Activated T-helper 1 cell treated with anti-CD3 and anti-CD28 coated beads, Interleukin-2, amount 50 U/mL, for 16 hours (primary cell): ENCODE data around the gene POU6F1.

Experiments
- DNase-seq, 2 donors: peaks; one replicate each; pipeline ENCODE4 v3.0.0-alpha.2; 2020; ENCODE audit warnings: low read depth in 1 of 2, low spot score in 1 of 2

POU6F1 gene

DNA sequence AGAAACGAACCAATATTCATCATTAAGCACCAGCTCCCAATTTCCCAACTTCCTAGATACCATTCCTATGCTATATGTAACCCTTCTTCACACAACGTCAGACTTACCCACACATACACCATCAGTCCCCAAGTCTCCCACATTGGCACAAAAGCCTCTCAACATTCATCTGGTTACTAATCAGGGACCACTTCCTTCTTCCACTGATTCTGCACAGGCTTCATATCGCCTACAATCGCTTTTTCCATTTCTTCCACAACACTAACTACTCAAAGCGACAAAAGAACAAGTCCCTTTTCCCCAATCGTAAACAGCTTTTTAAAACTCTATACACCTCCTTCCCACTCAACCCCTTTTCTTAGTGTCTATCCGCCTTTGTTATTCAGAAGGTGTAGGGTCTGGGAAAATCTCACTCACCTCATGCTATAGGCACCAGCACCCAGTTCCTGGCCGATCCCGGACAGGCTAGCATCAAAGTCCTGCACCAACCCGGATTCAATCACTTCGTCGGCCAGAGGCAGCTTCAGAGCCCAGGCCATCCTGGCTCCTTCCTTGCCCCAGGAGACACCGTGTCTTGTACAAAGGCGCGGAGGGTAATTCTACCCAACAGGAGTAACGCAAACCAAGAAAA, 45.9 kb downstream of the POU6F1 start:
- no peak for DNase-seq

DNA sequence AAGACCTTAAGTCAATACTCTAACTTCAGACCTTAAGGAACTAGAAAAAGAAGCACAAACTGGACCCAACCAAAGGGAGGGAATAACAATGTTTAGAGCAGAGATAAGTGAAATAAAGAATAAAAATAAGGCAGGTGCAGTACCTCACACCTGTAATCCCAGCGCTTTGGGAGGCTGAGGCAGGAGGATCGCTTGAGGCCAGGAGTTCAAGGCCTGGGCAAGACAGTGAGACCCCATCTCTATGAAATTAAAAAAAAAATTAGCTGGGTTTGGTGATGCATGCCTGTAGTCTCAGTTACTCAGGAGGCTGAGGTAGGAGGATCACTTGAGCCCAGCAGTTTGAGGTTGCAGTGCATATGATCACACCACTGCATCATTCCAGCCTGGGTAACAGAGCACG, 54.1 kb downstream of the POU6F1 start:
- no peak for DNase-seq

DNA sequence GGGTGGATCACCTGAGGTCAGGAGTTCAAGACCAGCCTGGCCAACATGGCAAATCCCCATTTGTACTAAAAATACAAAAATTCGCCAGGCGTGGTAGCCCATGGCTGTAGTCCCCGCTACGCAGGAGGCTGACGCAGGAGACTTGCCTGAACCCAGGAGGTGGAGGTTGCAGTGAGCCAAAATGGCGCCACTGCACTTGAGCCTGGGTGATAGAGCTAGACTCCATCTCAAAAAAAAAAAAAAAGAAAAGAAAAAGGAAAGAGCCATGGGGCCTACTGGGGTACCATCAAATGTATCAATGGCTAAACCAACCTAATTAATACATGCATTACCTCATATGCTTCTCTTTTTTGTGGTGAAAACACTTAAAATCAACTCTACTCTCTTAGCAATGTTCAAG, 55.6 kb downstream of the POU6F1 start:
- no peak for DNase-seq

DNA sequence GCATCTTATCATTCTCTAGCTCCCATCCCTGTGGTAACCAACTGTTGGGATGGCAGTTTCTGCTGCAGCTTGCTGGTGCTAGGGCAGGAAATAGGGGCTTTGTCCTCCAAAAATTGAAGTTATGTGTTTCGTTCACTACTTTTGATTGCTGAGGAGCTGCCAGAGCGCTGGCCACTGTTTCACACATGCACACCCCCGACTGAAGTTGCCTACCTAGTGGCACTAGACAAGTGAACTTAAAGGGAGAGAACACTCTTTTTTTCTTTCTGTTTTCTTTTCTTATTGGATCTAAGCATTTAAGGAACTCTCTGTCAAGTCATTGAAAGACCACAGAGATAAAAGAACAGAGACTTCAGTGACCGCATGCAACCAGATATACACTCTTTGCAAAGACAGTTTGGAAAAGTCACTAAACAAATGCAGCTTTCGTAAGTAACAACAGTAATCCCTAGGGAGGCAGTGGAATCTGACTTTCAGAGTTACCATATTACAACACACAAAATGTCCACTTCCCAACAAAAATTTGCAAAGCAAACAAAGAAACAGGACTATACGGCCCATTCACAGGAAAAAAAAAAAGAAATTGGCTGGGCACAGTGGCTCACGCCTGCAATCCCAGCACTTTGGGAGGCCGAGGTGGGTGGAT, 56.9 kb downstream of the POU6F1 start:
- DNase-seq: no peak

DNA sequence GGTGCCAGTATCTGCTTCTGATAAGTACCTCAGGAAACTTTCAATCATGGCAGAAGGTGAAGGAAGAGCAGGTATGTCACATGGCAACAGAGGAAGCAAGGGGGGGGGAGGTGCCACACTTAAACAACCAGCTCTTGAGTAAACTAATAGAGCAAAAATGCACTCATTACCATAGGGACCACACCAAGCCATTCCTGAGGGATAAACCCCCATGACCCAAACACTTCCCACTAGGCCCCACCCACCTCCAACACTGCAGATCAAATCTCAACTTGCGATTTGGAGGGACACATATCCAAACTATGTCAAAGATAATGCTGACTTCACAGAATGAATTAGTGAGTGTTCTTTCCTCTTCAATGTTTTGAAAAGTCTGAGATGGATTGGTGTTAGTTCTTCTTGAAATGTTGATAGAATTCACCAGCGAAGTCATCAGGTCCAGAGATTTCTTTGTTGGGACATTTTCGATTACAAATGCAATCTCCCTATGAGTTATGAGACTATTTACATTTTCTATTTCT, 61.6 kb downstream of the POU6F1 start:
- no peak for DNase-seq

DNA sequence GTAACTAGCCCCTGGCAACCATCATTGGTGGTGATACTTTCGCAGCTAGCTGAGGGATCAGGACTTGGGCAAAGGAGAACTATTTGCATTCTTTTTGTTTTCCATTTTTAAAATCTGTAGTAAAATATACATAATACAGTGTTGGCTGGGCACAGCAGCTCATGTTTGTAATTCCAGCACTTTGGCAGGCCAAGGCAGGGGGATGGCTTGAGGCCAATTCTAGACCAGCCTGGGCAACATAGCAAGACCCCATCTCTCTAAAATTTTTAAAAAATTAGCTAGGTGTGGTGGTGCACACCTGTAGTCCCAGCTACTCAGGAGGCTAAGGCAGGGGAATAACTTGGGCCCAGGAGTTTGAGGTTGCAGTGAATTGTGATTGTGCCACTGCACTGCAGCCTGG, 64.9 kb downstream of the POU6F1 start:
- no peak for DNase-seq

DNA sequence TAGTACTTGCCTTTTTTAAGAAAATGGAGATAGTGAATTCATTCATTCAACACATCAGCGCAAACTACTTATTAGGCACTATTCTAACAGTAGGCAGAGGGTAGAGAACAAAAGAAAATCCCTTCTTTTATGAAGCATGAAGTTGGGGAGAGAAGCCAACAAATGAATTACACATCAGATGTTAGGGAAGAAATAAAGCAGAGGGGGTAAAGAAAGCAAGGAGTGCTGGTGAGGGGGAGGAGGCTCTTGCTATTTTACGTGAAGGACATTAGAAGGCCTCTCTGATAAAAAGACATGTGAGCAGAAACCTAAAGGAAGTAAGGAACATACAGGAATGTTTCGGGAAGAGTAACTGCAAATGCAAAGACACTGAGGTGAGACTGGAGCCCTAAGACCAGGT, 67.1 kb downstream of the POU6F1 start:
- no peak for DNase-seq

DNA sequence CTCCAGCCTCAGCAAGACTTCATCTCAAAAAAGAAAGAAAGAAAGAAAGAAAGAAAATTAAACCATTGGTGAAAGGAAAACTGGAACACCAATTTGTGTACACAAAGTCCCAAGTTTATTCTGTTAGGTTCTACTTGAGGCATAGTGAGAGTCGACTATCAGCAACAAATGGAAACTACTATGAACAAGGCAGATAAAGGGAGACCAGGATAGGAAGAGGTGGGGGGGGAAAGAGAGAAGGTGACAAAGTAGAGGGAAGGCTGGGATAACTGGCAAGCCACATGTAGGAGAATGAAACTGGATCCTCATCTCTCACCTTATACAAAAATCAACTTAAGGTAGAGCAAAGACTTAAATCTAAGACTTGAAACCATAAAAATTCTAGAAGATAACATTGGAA, 70.6 kb downstream of the POU6F1 start:
- no peak for DNase-seq

DNA sequence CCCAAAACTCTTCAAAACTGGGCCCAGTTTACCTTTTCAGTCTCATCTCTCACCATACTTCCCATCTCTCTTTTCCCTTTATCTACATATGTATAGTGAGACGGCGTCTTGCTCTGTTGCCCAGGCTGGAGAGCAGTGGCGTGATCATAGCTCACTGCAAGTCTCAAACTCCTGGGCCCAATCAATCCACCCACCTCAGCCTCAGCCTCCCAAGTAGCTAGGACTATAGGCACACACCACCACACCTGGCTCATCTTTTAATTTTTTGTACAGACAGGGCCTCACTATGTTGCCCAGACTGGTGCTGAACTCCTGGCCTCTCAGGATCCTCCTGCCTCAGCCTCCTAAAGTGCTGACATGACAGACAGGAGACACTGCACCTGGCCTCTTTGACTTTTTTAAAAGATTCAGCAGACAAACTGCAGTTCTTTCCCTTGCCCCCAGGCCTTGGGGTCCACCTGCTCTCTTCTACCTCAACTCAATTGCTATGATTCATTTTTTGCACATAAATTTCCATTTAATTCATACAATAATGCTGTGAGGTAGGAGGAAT, 78.5 kb downstream of the POU6F1 start:
- no peak for DNase-seq
